Measurements from ENCODE around the gene CD209.
"Not testable (repeated sequence)": the region's sequence is repeated elsewhere in the genome, so short reads cannot be mapped to it uniquely, and the experiment has no call there.

Gene CD209

GRCh38 chr19:7746903-7747884 lies at the start of gene CD209:
Gene CD209 (minus strand): TSS chr19:7747534. CDS start chr19:7747511, 23 bp downstream.
- H3K36me3 Mint-ChIP-seq (ENCODE audit: low read depth): no peaks in the 10 kb centered on the region
- no peaks in the 10 kb centered on the region for H3K27me3 Mint-ChIP-seq (ENCODE audit: low read depth)
- DNase-seq (ENCODE audit: low spot score): no peak
- H3K4me1 Mint-ChIP-seq (ENCODE audit: low read depth): peaks cover 2% of the 10 kb centered on the region
- H3K9me3 Mint-ChIP-seq: peaks cover 18% of the 10 kb centered on the region
- no peak within 1 kb of the TSS for H3K27ac Mint-ChIP-seq
- no peak within 1 kb of the TSS for H3K4me3 Mint-ChIP-seq

DNA sequence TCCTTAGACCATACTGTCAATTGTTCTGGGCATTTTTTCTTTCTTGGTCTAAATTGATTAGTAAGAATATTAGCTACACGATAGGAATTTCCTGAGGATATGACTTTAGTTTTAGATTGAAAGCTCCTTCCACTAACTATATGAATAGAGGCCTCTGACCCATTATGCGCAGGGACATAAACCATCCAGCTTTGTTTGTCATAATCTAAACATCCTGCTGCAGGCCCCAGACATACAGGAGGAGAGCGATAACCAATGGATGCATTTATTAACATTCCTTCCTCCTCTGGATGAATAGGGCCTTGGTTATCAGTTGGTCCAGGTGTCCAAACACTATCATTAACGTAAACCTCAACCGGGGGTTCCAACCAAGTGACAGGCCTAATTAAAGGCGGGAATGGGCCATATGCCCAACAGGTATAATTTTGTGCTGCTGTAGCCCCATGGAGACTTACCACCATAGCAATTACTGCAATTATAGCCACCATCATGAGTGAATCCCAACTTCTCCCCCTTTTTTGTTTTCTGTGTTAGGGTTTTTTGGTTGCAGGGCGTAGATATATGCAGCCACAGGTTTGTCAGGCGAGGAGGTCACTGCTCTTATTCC lies 48.3 kb upstream of the CD209 start:
- H3K36me3 Mint-ChIP-seq (ENCODE audit: low read depth): no peaks in the 10 kb centered on the region
- no peaks in the 10 kb centered on the region for H3K9me3 Mint-ChIP-seq
- no peak overlapping the region for H3K27ac Mint-ChIP-seq
- no peaks in the 10 kb centered on the region for H3K4me1 Mint-ChIP-seq (ENCODE audit: low read depth)
- DNase-seq (ENCODE audit: low spot score): no peak
- H3K4me3 Mint-ChIP-seq: no peak overlapping the region
- H3K27me3 Mint-ChIP-seq (ENCODE audit: low read depth): peaks cover 33% of the 10 kb centered on the region

DNA sequence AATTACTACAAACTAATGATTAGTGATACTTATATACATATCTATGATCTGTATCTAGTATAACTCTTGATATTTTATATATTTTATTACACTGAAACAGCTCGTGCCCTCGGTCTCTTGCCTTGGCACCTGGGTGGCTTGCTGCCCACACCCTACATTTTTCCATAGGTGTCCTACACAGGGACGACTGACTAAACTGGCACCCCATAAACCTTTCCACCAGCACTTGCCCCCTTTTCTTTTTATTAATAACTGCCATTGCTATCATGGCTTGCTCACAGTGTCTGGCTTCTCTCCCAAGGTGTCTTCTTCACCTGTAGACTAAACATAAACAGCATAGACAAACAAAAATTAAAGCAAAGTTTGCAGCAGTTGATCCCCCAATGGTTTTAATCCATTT lies 46.2 kb upstream of the CD209 start:
- H3K4me3 Mint-ChIP-seq: no peak overlapping the region
- H3K4me1 Mint-ChIP-seq (ENCODE audit: low read depth): peaks cover 2% of the 10 kb centered on the region
- H3K27me3 Mint-ChIP-seq (ENCODE audit: low read depth): peaks cover 33% of the 10 kb centered on the region
- no peaks in the 10 kb centered on the region for H3K9me3 Mint-ChIP-seq
- H3K27ac Mint-ChIP-seq: no peak overlapping the region
- no peaks in the 10 kb centered on the region for H3K36me3 Mint-ChIP-seq (ENCODE audit: low read depth)
- DNase-seq (ENCODE audit: low spot score): no peak

DNA sequence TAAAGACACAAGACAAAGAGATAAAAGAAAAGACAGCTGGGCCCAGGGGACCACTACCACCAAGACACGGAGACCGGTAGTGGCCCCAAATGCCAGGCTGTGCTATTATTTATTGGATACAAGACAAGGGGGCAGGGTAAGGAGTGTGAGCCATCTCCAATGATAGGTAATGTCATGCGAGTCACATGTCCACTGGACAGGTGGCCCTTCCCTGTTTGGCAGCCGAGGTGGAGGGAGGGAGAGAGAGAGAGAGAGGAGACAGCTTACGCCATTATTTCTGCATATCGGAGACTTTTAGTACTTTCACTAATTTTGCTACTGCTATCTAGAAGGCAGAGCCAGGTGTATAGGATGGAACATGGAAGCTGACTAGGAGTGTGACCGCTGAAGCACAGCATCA lies 45.4 kb upstream of the CD209 start:
- not testable (repeated sequence) for H3K4me3 Mint-ChIP-seq; H3K4me1 Mint-ChIP-seq (ENCODE audit: low read depth); H3K9me3 Mint-ChIP-seq; DNase-seq (ENCODE audit: low spot score); H3K36me3 Mint-ChIP-seq (ENCODE audit: low read depth); H3K27ac Mint-ChIP-seq
- peaks cover 34% of the 10 kb centered on the region for H3K27me3 Mint-ChIP-seq (ENCODE audit: low read depth)

DNA sequence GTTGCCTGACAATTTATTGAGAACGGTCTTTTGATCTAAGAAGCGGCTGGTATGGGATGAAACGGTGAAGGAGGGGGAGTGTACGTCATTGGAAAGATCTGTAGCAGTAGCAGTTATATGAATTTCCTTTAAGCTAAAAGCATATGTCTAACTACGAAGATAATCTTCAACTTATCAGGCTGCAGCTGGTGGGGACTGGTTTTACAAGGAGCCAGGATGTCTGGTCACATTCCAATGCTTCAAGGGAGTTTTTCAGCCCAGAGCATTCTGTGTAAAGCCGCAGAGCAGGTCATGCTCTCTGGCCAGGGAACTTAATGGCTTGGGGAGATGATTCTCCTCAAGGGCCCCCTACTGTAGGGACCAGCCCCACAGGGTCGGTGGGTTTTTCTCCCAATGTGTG lies 44.9 kb upstream of the CD209 start:
- DNase-seq (ENCODE audit: low spot score): no peak
- H3K27me3 Mint-ChIP-seq (ENCODE audit: low read depth): peaks cover 36% of the 10 kb centered on the region
- H3K9me3 Mint-ChIP-seq: no peaks in the 10 kb centered on the region
- H3K4me1 Mint-ChIP-seq (ENCODE audit: low read depth): peaks cover 2% of the 10 kb centered on the region
- H3K4me3 Mint-ChIP-seq: no peak overlapping the region
- H3K36me3 Mint-ChIP-seq (ENCODE audit: low read depth): no peaks in the 10 kb centered on the region
- no peak overlapping the region for H3K27ac Mint-ChIP-seq

GRCh38 chr19:7790416-7790815 lies 43.1 kb upstream of the CD209 start:
- DNase-seq (ENCODE audit: low spot score): no peak
- Mint-ChIP-seq H3K36me3 (ENCODE audit: low read depth) (no peaks in the 10 kb centered on the region), H3K9me3 (no peaks in the 10 kb centered on the region), H3K27ac (no peak overlapping the region), H3K4me1 (ENCODE audit: low read depth) (peaks cover 2% of the 10 kb centered on the region), H3K4me3 (no peak overlapping the region), H3K27me3 (ENCODE audit: low read depth) (peaks cover 39% of the 10 kb centered on the region)

GRCh38 chr19:7789447-7789846 lies 42.1 kb upstream of the CD209 start:
- no peak overlapping the region for H3K27ac Mint-ChIP-seq
- H3K4me1 Mint-ChIP-seq (ENCODE audit: low read depth): peaks cover 2% of the 10 kb centered on the region
- H3K4me3 Mint-ChIP-seq: no peak overlapping the region
- peaks cover 7% of the 10 kb centered on the region for H3K9me3 Mint-ChIP-seq
- no peaks in the 10 kb centered on the region for H3K36me3 Mint-ChIP-seq (ENCODE audit: low read depth)
- no peak for DNase-seq (ENCODE audit: low spot score)
- H3K27me3 Mint-ChIP-seq (ENCODE audit: low read depth): peaks cover 44% of the 10 kb centered on the region

GRCh38 chr19:7788933-7789323 lies 41.6 kb upstream of the CD209 start:
- peaks cover 2% of the 10 kb centered on the region for H3K4me1 Mint-ChIP-seq (ENCODE audit: low read depth)
- H3K9me3 Mint-ChIP-seq: peaks cover 8% of the 10 kb centered on the region
- no peak overlapping the region for H3K27ac Mint-ChIP-seq
- DNase-seq (ENCODE audit: low spot score): no peak
- H3K27me3 Mint-ChIP-seq (ENCODE audit: low read depth): peaks cover 45% of the 10 kb centered on the region
- H3K4me3 Mint-ChIP-seq: no peak overlapping the region
- H3K36me3 Mint-ChIP-seq (ENCODE audit: low read depth): no peaks in the 10 kb centered on the region

- H3K27ac Mint-ChIP-seq: no peak overlapping the region
- H3K9me3 Mint-ChIP-seq: peaks cover 8% of the 10 kb centered on the region
- no peak overlapping the region for H3K4me3 Mint-ChIP-seq
- H3K27me3 Mint-ChIP-seq (ENCODE audit: low read depth): peaks cover 51% of the 10 kb centered on the region
- H3K4me1 Mint-ChIP-seq (ENCODE audit: low read depth): peaks cover 2% of the 10 kb centered on the region
- no peak for DNase-seq (ENCODE audit: low spot score)
- no peaks in the 10 kb centered on the region for H3K36me3 Mint-ChIP-seq (ENCODE audit: low read depth)
These were observed 41.0 kb upstream of the CD209 start for GRCh38 chr19:7788178-7788932.

DNA sequence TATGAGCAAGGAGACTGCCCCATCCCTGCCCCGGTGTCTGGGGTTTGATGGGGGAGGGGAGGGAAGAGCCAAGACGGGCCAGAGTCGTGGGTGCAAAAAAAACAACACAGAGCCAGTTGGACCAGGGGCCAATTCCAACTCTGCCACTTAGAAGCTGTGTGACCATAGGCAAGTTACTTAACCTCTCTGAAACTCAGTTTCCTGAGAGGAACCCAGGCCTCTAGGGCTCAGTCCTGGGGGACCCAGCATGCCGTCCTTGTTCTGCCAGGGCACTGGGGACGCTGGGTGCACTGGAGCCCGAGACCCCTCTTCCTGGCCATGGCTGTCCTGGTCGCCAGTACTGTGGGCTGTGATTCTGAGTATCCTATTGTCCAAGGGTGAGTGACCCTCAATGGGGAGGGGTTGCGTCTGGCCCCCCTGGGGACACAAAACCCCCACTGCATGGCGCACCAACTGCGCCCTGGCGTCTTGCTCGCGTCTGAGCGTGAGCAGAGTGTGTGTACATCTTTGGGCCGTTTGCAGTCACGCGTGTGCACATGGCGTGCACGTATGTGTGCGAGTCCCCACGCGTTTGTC lies 40.4 kb upstream of the CD209 start:
- Mint-ChIP-seq H3K36me3 (ENCODE audit: low read depth) (no peaks in the 10 kb centered on the region), H3K27ac (no peak overlapping the region), H3K4me3 (no peak overlapping the region), H3K27me3 (ENCODE audit: low read depth) (peaks cover 50% of the 10 kb centered on the region), H3K4me1 (ENCODE audit: low read depth) (peaks cover 2% of the 10 kb centered on the region), H3K9me3 (peaks cover 8% of the 10 kb centered on the region)
- DNase-seq (ENCODE audit: low spot score): no peak

DNA sequence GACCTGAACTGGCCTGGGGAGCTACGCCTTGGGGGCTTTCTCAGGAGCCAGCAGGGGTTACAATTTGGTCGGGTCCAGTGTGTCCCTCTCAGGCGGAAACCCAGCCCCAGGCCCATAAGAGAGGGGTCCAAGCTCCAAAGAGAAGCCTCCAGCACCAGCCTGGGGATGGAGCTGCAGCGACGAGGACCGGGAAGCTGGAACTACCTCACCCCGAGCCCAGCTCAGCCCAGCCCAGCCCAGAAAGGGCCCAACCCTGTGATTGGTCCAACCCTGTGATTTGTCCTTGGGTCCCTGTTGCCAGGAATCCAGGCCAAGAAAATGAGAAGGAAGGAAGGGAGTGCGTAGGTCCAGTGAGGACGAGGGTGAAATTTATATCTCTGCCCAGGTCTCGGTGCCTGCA lies 39.8 kb upstream of the CD209 start:
- Mint-ChIP-seq H3K27ac (no peak overlapping the region), H3K27me3 (ENCODE audit: low read depth) (peaks cover 49% of the 10 kb centered on the region), H3K9me3 (peaks cover 8% of the 10 kb centered on the region), H3K4me3 (no peak overlapping the region), H3K4me1 (ENCODE audit: low read depth) (peaks cover 2% of the 10 kb centered on the region), H3K36me3 (ENCODE audit: low read depth) (no peaks in the 10 kb centered on the region)
- DNase-seq (ENCODE audit: low spot score): no peak

- no peak for DNase-seq (ENCODE audit: low spot score)
- H3K9me3 Mint-ChIP-seq: peaks cover 8% of the 10 kb centered on the region
- no peak overlapping the region for H3K27ac Mint-ChIP-seq
- peaks cover 2% of the 10 kb centered on the region for H3K4me1 Mint-ChIP-seq (ENCODE audit: low read depth)
- H3K27me3 Mint-ChIP-seq (ENCODE audit: low read depth): peaks cover 50% of the 10 kb centered on the region
- no peak overlapping the region for H3K4me3 Mint-ChIP-seq
- H3K36me3 Mint-ChIP-seq (ENCODE audit: low read depth): no peaks in the 10 kb centered on the region
These were observed 37.5 kb upstream of the CD209 start for GRCh38 chr19:7784856-7785255.

DNA sequence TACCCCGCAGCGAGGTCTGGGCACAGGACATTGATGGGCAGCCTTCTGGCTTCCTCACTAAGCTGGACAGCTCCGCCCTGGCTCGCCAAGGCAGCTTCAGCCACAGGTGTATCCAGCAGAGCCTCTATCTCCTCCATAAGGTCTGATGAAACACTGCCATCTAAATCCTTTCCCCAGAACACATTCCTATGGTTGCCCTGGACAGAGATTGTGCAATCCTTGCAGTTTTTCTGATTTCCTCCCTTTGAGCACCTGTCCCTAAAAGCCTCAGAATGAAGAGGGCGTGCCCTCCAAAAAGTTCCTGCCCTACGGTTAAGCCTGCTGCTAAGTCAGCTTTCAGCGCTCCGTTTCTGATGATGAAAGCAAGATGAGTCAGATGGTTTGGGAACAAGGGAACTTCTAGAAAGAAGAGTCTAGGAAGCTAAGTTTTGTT lies 36.7 kb upstream of the CD209 start:
- no peak for DNase-seq (ENCODE audit: low spot score)
- H3K9me3 Mint-ChIP-seq: peaks cover 8% of the 10 kb centered on the region
- no peak overlapping the region for H3K4me3 Mint-ChIP-seq
- no peaks in the 10 kb centered on the region for H3K4me1 Mint-ChIP-seq (ENCODE audit: low read depth)
- H3K36me3 Mint-ChIP-seq (ENCODE audit: low read depth): no peaks in the 10 kb centered on the region
- no peak overlapping the region for H3K27ac Mint-ChIP-seq
- H3K27me3 Mint-ChIP-seq (ENCODE audit: low read depth): peaks cover 42% of the 10 kb centered on the region

- peaks cover 8% of the 10 kb centered on the region for H3K9me3 Mint-ChIP-seq
- no peaks in the 10 kb centered on the region for H3K4me1 Mint-ChIP-seq (ENCODE audit: low read depth)
- H3K27me3 Mint-ChIP-seq (ENCODE audit: low read depth): peaks cover 29% of the 10 kb centered on the region
- H3K36me3 Mint-ChIP-seq (ENCODE audit: low read depth): no peaks in the 10 kb centered on the region
- no peak overlapping the region for H3K27ac Mint-ChIP-seq
- no peak for DNase-seq (ENCODE audit: low spot score)
- no peak overlapping the region for H3K4me3 Mint-ChIP-seq
These were observed 33.8 kb upstream of the CD209 start for GRCh38 chr19:7781157-7781556.
